ENCODE data around the gene RAB28. TPM values are rescaled to one million over a fixed set of nuclear protein-coding genes. Genes with fewer than 3 reads are reported as not detected.

Gene RAB28
- total RNA-seq, 4 donors from 2014 or later = 5.8 to 19.5 (median 14.2) TPM

- no peaks in the 10 kb centered on the region for H3K4me1 ChIP-seq
- no peaks in the 10 kb centered on the region for H3K9me3 ChIP-seq
- intact Hi-C loops (cut with DNase I) = no loop called here
- H3K4me3 ChIP-seq = no peak overlapping the region
- peaks cover 0 to 19% (median 0%) of the 10 kb centered on the region in 3 donors for H3K36me3 ChIP-seq
- no peak overlapping the region for H3K27ac ChIP-seq
- TF ChIP-seq CTCF (IDR thresholded peaks at IDR 0.05) (no peak), POLR2A (IDR thresholded peaks at IDR 0.05) (no peak)
- no peaks in the 10 kb centered on the region for H3K27me3 ChIP-seq
- DNase-seq = no peak
- WGBS, 2 donors = 82 to 85% methylated on average over 6 of the region's 6 CpGs
Observed at GRCh38 chr4:13461191-13461905, 22.8 kb downstream of the RAB28 start.

DNA sequence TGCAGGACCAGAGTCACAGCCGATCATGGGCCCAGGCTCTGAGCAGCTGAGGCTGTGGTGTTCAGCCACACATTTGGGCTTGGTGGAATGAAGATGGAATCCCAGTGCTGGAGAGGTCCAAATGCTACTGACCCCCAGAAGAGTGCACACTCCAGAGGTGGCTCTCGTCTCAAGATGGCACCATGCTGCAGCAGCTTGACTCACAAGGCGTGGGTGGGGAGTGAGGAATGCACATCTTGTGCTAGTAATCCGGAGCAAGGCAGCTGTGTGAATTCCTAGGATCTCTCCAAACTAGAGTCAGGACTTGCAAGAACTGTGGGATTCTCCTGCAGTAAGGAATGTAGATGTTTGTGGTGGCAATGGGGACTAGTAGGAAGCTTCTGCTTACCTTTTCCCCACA, 28.7 kb downstream of the RAB28 start:
- intact Hi-C loops (cut with DNase I) = no loop called here
- no peaks in the 10 kb centered on the region for H3K27me3 ChIP-seq
- no peak for DNase-seq
- WGBS, 2 donors = 84 to 100% methylated on average over 1 to 3 of the region's 4 CpGs
- no peaks in the 10 kb centered on the region for H3K4me1 ChIP-seq
- TF ChIP-seq POLR2A (IDR thresholded peaks at IDR 0.05) (no peak), CTCF (IDR thresholded peaks at IDR 0.05) (no peak)
- no peak overlapping the region for H3K27ac ChIP-seq
- no peak overlapping the region for H3K4me3 ChIP-seq
- H3K9me3 ChIP-seq = no peaks in the 10 kb centered on the region
- H3K36me3 ChIP-seq = peaks cover 0 to 34% (median 0%) of the 10 kb centered on the region in 3 donors

DNA sequence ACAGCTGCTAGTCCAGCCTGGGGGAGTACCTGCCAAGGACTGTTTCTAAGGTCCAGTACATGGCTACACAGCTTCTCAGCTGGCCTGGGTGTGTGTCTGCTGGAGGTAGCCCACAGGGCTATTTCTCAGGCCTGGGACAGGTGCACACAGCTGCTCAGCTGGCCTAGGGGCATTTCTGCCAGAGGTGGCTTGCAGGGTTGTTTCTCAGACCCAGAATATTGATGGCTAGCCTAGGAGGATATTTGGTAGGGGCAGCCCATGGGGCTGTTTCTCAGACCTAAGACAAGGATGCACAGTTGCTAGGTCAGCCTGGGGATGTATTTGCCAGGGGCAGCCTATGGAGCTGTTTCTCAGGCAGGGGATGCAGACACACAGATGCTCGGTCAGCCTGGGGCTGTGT, 29.4 kb downstream of the RAB28 start:
- no peak for TF ChIP-seq POLR2A (IDR thresholded peaks at IDR 0.05)
- no peak for TF ChIP-seq CTCF (IDR thresholded peaks at IDR 0.05)
- WGBS, 2 donors = no CpG with 5 or more reads among the region's 1 CpG

GRCh38 chr4:13452927-13453579, 31.1 kb downstream of the RAB28 start:
- no peak for TF ChIP-seq CTCF (IDR thresholded peaks at IDR 0.05)
- TF ChIP-seq POLR2A (IDR thresholded peaks at IDR 0.05) = no peak
- H3K27me3 ChIP-seq = no peaks in the 10 kb centered on the region
- peaks cover 0 to 17% (median 0%) of the 10 kb centered on the region in 3 donors for H3K36me3 ChIP-seq
- DNase-seq = no peak
- no peaks in the 10 kb centered on the region for H3K9me3 ChIP-seq
- H3K4me1 ChIP-seq = no peaks in the 10 kb centered on the region
- intact Hi-C loops (cut with DNase I) = no loop called here
- H3K27ac ChIP-seq = no peak overlapping the region
- H3K4me3 ChIP-seq = no peak overlapping the region
- WGBS, 2 donors = 96 to 100% methylated on average over 1 of the region's 1 CpG

More for the DNA sequence above, 29.4 kb downstream of the RAB28 start:
- no peaks in the 10 kb centered on the region for H3K4me1 ChIP-seq
- no peak overlapping the region for H3K4me3 ChIP-seq
- DNase-seq = no peak
- H3K27me3 ChIP-seq = no peaks in the 10 kb centered on the region
- no peak overlapping the region for H3K27ac ChIP-seq
- peaks cover 0 to 28% (median 0%) of the 10 kb centered on the region in 3 donors for H3K36me3 ChIP-seq
- intact Hi-C loops (cut with DNase I) = no loop called here
- no peaks in the 10 kb centered on the region for H3K9me3 ChIP-seq

- H3K4me1 ChIP-seq = no peaks in the 10 kb centered on the region
- 75 to 85% methylated on average over 2 of the region's 2 CpGs for WGBS, 2 donors
- H3K9me3 ChIP-seq = no peaks in the 10 kb centered on the region
- DNase-seq = no peak
- no peak for TF ChIP-seq POLR2A (IDR thresholded peaks at IDR 0.05)
- TF ChIP-seq CTCF (IDR thresholded peaks at IDR 0.05) = no peak
- no peak overlapping the region for H3K27ac ChIP-seq
- no peak overlapping the region for H3K4me3 ChIP-seq
- intact Hi-C loops (cut with DNase I) = no loop called here
- no peaks in the 10 kb centered on the region for H3K27me3 ChIP-seq
- H3K36me3 ChIP-seq = peaks cover 0 to 18% (median 0%) of the 10 kb centered on the region in 3 donors
Observed at GRCh38 chr4:13449590-13449989, 34.5 kb downstream of the RAB28 start.
